Measurements from ENCODE around the gene KNOP1.

GRCh38 chr16:19664166-19664565 is 53.9 kb downstream of the KNOP1 start:
- TF ChIP-seq CTCF (IDR thresholded peaks at IDR 0.05) (no peak), POLR2A (IDR thresholded peaks at IDR 0.05) (no peak)
